HT1080 (cell line): ENCODE measurements around the gene CLIP1. TPM values are rescaled to one million over a fixed set of nuclear protein-coding genes. Genes with fewer than 3 reads are reported as not detected.
"Not testable (repeated sequence)": the region's sequence is repeated elsewhere in the genome, so short reads cannot be mapped to it uniquely, and the experiment has no call there.

Experiments used
- DNase-seq: peaks from one replicate; pipeline ENCODE4 v3.0.0-alpha.2; 2015; ENCODE audit warnings: low read depth
- total RNA-seq: library from RNA; depleted of rRNA; stranded (reverse); fragments of >200 nt; shearing (Covaris generic); gene quantifications from 2 replicates; pipeline ENCODE4 v1.2.3, GENCODE V29; 2014; rRNA removed

Gene CLIP1
- total RNA-seq, 1 experiment from 2014 or later: 26.6 TPM

- DNase-seq: not testable (repeated sequence)
Measured at GRCh38 chr12:122260735-122261134, 161.7 kb downstream of the CLIP1 start.

DNA sequence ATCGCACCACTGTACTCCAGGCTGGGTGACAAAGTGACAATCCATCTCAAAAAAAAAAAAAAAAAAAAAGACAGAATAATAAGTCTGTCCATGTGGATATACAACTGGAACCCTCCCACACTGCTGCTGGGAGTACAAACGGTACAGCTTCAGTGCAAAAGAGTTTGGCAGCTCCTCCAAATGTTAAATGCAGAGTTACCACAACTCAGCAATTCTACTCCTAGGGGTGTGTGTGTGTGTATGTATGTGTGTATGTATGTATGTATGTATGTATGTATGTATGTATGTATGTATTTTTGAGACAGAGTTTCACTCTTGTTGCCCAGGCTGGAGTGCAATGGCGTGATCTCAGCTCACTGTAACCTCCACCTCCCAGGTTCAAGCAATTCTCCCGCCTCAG is 163.5 kb downstream of the CLIP1 start:
- DNase-seq: peak; percentile 3

DNA sequence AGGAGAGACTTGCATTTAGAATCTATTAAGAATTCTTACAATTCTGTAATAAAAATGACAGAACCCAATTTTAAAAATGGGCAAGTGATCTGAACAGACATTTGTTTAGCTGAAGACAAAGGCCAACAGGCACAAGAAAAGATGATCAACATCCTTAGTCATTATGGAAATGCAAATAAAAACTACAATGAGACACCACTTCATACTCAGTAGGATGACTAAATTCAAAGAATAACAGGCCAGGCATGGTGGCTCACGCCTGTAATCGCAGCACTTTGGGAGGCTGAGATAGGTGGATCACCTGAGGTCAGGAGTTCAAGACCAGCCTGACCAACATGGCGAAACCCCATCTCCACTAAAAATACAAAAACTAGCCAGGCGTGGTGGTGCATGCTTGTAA is 164.0 kb downstream of the CLIP1 start:
- DNase-seq: not testable (repeated sequence)

DNA sequence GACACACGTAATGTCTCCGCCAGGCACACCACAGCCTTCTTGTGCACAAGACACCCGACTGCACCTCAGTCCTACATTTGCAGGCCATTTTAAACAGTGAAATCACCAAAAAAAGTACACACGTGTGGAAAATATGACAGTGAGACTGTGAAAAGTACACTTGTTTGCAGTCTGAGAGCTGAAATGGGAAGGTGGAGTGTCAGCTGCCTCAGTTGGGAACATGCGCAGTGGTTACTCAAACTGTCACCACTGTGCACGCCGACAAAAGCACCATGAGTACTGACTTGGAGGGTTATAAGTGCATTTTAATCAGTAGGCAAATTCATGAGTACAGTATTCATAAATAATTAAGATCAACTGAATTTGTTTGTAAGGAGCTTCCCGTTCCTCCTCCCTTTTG is 171.9 kb downstream of the CLIP1 start:
- DNase-seq: no peak

GRCh38 chr12:122250047-122250446 is 172.4 kb downstream of the CLIP1 start:
- no peak for DNase-seq

DNA sequence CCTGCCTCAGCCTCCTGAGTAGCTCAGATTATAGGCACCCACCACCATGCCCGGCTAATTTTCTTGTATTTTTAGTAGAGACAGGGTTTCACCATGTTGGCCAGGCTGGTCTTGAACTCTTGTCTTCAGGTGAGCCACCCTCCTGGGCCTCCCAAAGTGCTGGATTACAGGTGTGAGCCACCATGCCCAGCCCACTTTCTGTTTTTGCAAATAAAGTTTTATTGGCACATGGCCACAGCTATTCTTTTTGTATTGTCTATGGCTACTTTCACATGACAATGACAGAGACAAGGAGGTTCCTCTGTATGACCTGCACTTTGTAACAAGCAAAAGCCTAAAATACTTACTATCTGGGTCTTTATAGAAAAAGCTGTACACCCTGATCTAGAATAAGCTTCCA is 176.9 kb downstream of the CLIP1 start:
- no peak for DNase-seq

- no peak for DNase-seq
Measured at GRCh38 chr12:122244565-122245371, 177.7 kb downstream of the CLIP1 start.

GRCh38 chr12:122243965-122244364 is 178.5 kb downstream of the CLIP1 start:
- DNase-seq: no peak

- no peak for DNase-seq
Measured at GRCh38 chr12:122238861-122239260, 183.6 kb downstream of the CLIP1 start.

- DNase-seq: no peak
Measured at GRCh38 chr12:122235741-122236140, 186.7 kb downstream of the CLIP1 start.

DNA sequence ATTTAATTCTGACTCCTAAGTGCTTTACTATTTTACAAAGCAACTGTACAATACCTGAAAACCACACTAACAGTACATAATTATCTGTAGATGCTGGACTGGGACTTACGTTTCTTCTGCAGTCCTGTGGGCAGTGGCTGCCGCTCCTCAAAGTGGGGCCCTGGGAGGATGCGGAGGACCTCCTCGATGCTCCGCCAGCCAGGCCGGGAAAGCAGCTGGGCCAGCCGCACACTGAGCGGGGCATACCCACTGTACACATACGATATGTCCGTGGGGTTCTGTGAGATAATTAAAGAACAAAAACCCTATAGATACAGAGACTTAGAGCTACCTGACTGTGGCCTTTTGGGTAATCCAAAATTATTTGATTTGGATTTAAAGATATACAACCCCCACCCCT is 189.8 kb downstream of the CLIP1 start:
- no peak for DNase-seq

- DNase-seq: no peak
Measured at GRCh38 chr12:122230798-122231197, 191.7 kb downstream of the CLIP1 start.

DNA sequence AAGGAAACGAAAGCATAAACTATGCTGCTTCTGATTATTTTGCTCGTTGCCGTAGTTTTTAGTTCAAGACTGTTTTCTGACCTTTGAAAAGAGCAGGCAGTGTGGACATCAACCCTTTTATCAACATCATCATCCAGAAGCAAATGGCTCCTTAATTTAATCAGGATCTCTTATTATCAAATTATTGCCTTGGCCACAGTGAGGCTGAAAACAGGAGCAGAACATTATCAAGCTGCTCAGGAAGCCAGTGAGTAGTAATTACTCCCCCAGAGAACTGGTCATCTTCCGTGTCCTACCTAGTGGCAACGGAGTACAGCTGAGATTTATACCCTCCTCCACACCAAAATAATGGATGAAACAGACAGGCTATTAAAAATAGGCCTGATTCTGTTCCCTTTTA is 194.4 kb downstream of the CLIP1 start:
- DNase-seq: no peak

GRCh38 chr12:122227341-122227740 is 195.1 kb downstream of the CLIP1 start:
- no peak for DNase-seq

DNA sequence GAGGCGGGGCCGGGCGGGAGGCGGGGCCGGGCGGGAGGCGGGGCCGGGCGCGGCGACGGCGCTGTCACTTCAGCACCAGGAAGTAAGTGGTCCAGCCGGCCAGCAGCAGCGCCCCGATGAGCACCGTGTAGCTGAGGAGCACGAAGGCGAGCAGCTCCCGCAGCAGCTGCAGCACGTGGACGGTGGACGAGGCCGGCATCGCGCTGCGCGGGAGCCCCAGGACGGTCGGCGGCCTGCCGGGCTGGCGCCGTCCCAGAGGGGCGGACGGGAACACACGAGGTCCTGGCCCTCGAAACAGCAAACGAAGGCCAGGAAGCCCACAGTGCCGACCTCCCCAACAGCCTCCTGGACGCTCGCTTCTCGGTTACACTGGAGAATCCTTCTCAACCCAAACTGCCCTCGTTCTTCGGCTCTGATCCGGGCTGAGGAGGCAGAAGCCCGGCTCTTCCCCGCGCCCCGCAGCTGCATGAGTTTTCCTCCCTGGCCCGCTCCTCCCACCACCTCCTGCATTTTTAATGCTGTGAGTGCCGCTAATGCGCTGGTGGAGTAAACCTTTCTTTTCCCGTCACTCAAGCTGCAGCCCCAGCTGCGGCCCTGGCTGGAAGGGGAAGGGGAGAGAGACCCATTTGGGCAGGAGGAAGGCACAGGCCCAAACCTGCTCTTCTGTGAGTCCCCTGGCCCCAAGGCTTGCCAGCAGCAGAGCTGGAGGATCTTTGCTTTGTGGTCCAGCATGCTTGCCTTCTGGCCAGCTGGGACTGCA is 195.9 kb downstream of the CLIP1 start:
- DNase-seq: no peak

GRCh38 chr12:122225683-122226365 is 196.6 kb downstream of the CLIP1 start, which contains the start of gene DIABLO:
DIABLO (minus strand) TSS chr12:122226052; CDS start chr12:122226014, 38 bp downstream.
- peak; percentile 99 for DNase-seq

Other genes with a start within 250 kb of the CLIP1 start
- gene IL31, start 248.4 kb downstream of the CLIP1 start, total RNA-seq: not detected in 2 replicates
- gene LRRC43, start 239.5 kb downstream of the CLIP1 start, total RNA-seq: not detected in 2 replicates
- 0.13 and 0.51 TPM in 2 replicates for gene B3GNT4, start 219.0 kb downstream of the CLIP1 start, total RNA-seq
- 58.9 and 65.9 TPM in 2 replicates for gene DIABLO, start 196.6 kb downstream of the CLIP1 start, total RNA-seq
- 22.4 and 23.1 TPM in 2 replicates for gene VPS33A, start 156.2 kb downstream of the CLIP1 start, total RNA-seq
- gene ZCCHC8, start 78.3 kb upstream of the CLIP1 start, total RNA-seq: 15.9 and 19.6 TPM in 2 replicates
- 42.0 and 46.2 TPM in 2 replicates for gene RSRC2, start 104.3 kb upstream of the CLIP1 start, total RNA-seq
- 34.0 and 42.3 TPM in 2 replicates for gene KNTC1, start 104.6 kb upstream of the CLIP1 start, total RNA-seq